DOHH2 (cell line): ENCODE results near the gene S100A8.

Experiments
- H3F3A ChIP-seq: fragments of 200-600 bp; sonication (generic), shearing (Covaris generic); 2 replicates; pipeline ENCODE4 v1.6.0; 2016; ENCODE audit warnings: antibody characterized with exemption, mild to moderate bottlenecking; ENCODE audit not compliant: control insufficient read depth, insufficient read depth
- H3K27ac ChIP-seq: fragments of 200-600 bp; sonication (generic); 2 replicates; pipeline ENCODE4 v1.5.1; 2014; ENCODE audit warnings: low read depth, mild to moderate bottlenecking, low read length, moderate library complexity
- H3K27me3 ChIP-seq: fragments of 200-600 bp; sonication (generic); 2 replicates; pipeline ENCODE4 v1.6.1; 2014; ENCODE audit warnings: mild to moderate bottlenecking, low read length, mixed read lengths; ENCODE audit not compliant: control insufficient read depth
- H3K36me3 ChIP-seq: fragments of 200-600 bp; sonication (generic); 2 replicates; pipeline ENCODE4 v1.6.1; 2014; ENCODE audit warnings: mild to moderate bottlenecking, low read length, moderate library complexity, mixed read lengths; ENCODE audit not compliant: control insufficient read depth
- H3K4me1 ChIP-seq: fragments of 200-600 bp; sonication (generic); 2 replicates; pipeline ENCODE4 v1.6.1; 2014; ENCODE audit warnings: mild to moderate bottlenecking, low read length, mixed read lengths; ENCODE audit not compliant: control insufficient read depth
- H3K4me2 ChIP-seq: fragments of 200-600 bp; sonication (generic); 2 replicates; pipeline ENCODE4 v1.6.0; 2014; ENCODE audit warnings: mild to moderate bottlenecking, low read length, moderate library complexity
- H3K4me3 ChIP-seq: fragments of 200-600 bp; sonication (generic); 2 replicates; pipeline ENCODE4 v1.5.1; 2014; ENCODE audit warnings: mild to moderate bottlenecking, low read length, mixed read lengths
- H3K79me2 ChIP-seq: fragments of 200-600 bp; sonication (generic); 2 replicates; pipeline ENCODE4 v1.6.1; 2014; ENCODE audit warnings: mild to moderate bottlenecking, low read length, mixed read lengths; ENCODE audit not compliant: control insufficient read depth
- H3K9me2 ChIP-seq: fragments of 200-600 bp; sonication (generic); replicated peaks from 2 replicates; pipeline ENCODE4 v1.6.1; 2014; ENCODE audit warnings: mild to moderate bottlenecking, low read length, mixed read lengths; ENCODE audit not compliant: control insufficient read depth
- H3K9me3 ChIP-seq: fragments of 200-600 bp; sonication (generic); 2 replicates; pipeline ENCODE4 v1.6.1; 2014; ENCODE audit warnings: antibody characterized with exemption, low read length, mixed read lengths; ENCODE audit not compliant: control insufficient read depth, insufficient read depth
- H4K20me1 ChIP-seq: fragments of 200-600 bp; sonication (generic); 2 replicates; pipeline ENCODE4 v1.6.0; 2014; ENCODE audit warnings: low read depth, mild to moderate bottlenecking, antibody characterized with exemption, low read length, moderate library complexity; ENCODE audit not compliant: control insufficient read depth, insufficient read depth
- EZH2phosphoT487 ChIP-seq: fragments of 200-600 bp; sonication (generic); IDR thresholded peaks from 2 replicates; pipeline ENCODE4 v1.6.1; 2017; ENCODE audit warnings: borderline replicate concordance, mild to moderate bottlenecking, antibody characterized with exemption, low read length, moderate library complexity, mixed read lengths
- TF ChIP-seq, protein P1 (sequence below): fragments of 200-600 bp; sonication (generic); IDR thresholded peaks from one replicate; pipeline ENCODE4 v1.5.1; 2014; ENCODE audit warnings: antibody characterized with exemption, mild to moderate bottlenecking, low read depth, low read length; ENCODE audit not compliant: poor library complexity, severe bottlenecking

Gene S100A8

DNA sequence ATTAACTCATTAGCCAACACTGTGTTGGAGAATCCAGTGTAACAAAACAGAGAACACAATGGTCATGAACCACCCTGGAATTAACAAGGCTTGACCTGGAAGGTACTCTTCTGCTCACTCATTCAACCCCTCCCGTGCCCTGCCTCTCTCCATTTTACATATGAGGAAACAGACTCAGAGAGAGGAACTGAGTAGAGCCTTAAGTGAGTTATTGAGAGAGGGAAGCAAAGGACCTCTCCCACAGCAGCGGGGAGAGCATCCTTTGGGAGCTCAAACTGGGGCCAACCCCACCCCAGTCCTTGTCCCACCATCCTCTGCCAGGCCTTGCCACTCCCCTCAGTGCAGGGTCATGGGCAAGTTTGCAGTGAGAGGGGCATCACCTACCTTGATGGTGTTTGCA is 16.8 kb downstream of the S100A8 start:
- no peaks in the 10 kb centered on the region for H3K36me3 ChIP-seq
- no peak for TF ChIP-seq EZH2phosphoT487
- TF ChIP-seq, protein P1, sequence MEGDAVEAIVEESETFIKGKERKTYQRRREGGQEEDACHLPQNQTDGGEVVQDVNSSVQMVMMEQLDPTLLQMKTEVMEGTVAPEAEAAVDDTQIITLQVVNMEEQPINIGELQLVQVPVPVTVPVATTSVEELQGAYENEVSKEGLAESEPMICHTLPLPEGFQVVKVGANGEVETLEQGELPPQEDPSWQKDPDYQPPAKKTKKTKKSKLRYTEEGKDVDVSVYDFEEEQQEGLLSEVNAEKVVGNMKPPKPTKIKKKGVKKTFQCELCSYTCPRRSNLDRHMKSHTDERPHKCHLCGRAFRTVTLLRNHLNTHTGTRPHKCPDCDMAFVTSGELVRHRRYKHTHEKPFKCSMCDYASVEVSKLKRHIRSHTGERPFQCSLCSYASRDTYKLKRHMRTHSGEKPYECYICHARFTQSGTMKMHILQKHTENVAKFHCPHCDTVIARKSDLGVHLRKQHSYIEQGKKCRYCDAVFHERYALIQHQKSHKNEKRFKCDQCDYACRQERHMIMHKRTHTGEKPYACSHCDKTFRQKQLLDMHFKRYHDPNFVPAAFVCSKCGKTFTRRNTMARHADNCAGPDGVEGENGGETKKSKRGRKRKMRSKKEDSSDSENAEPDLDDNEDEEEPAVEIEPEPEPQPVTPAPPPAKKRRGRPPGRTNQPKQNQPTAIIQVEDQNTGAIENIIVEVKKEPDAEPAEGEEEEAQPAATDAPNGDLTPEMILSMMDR = no peak
- H3K4me1 ChIP-seq = no peaks in the 10 kb centered on the region
- no peak overlapping the region for H3K4me2 ChIP-seq
- H4K20me1 ChIP-seq = no peaks in the 10 kb centered on the region
- no peak overlapping the region for H3K27ac ChIP-seq
- H3K9me3 ChIP-seq = no peaks in the 10 kb centered on the region
- no peaks in the 10 kb centered on the region for H3F3A ChIP-seq
- H3K4me3 ChIP-seq = no peak overlapping the region
- peaks cover 4% of the 10 kb centered on the region; the same call in 1 of the 2 replicates for H3K27me3 ChIP-seq
- H3K9me2 ChIP-seq = no peaks in the 10 kb centered on the region
- no peaks in the 10 kb centered on the region for H3K79me2 ChIP-seq

- Histone ChIP-seq H3K4me1 (no peaks in the 10 kb centered on the region), H3K9me2 (no peaks in the 10 kb centered on the region), H3K36me3 (no peaks in the 10 kb centered on the region), H4K20me1 (no peaks in the 10 kb centered on the region), H3K27me3 (peaks cover 4% of the 10 kb centered on the region; the same call in 1 of the 2 replicates), H3K9me3 (no peaks in the 10 kb centered on the region), H3K27ac (no peak overlapping the region), H3F3A (no peaks in the 10 kb centered on the region), H3K4me2 (no peak overlapping the region), H3K79me2 (no peaks in the 10 kb centered on the region), H3K4me3 (no peak overlapping the region)
- TF ChIP-seq, protein P1 = no peak
- no peak for TF ChIP-seq EZH2phosphoT487
Observed at GRCh38 chr1:153372571-153372970, 18.3 kb downstream of the S100A8 start.

DNA sequence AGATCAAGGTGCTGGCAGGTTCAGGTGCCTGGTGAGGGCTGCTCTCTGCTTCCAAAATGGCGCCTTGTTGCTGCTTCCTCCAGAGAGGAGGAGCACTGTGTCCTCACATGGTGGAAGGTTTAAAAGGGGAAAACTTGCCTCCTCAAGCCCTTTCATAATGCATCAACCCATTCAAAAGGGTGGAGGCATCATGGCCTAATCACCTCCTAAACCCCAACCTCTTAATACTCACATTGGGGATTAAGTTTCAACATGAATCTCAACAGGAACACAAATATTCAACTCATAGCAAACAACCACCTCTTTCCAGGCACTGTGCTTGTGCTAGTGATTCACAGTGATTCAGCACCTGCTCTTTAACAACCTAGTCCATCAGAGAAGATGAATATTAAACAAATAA is 19.6 kb downstream of the S100A8 start:
- no peak overlapping the region for H3K27ac ChIP-seq
- H3K27me3 ChIP-seq = peaks cover 7% of the 10 kb centered on the region
- H3K9me3 ChIP-seq = no peaks in the 10 kb centered on the region
- no peaks in the 10 kb centered on the region for H3K79me2 ChIP-seq
- TF ChIP-seq EZH2phosphoT487 = no peak
- TF ChIP-seq, protein P1 = no peak
- H3K4me3 ChIP-seq = no peak overlapping the region
- no peaks in the 10 kb centered on the region for H4K20me1 ChIP-seq
- no peaks in the 10 kb centered on the region for H3K4me1 ChIP-seq
- H3K4me2 ChIP-seq = no peak overlapping the region
- no peaks in the 10 kb centered on the region for H3K36me3 ChIP-seq
- no peaks in the 10 kb centered on the region for H3F3A ChIP-seq
- no peaks in the 10 kb centered on the region for H3K9me2 ChIP-seq

- H3K27me3 ChIP-seq = peaks cover 11% of the 10 kb centered on the region
- no peaks in the 10 kb centered on the region for H3F3A ChIP-seq
- no peaks in the 10 kb centered on the region for H3K36me3 ChIP-seq
- no peak overlapping the region for H3K4me2 ChIP-seq
- no peak for TF ChIP-seq EZH2phosphoT487
- TF ChIP-seq, protein P1 = no peak
- no peak overlapping the region for H3K27ac ChIP-seq
- H3K4me3 ChIP-seq = no peak overlapping the region
- no peaks in the 10 kb centered on the region for H3K79me2 ChIP-seq
- H4K20me1 ChIP-seq = no peaks in the 10 kb centered on the region
- H3K9me2 ChIP-seq = no peaks in the 10 kb centered on the region
- H3K4me1 ChIP-seq = no peaks in the 10 kb centered on the region
- no peaks in the 10 kb centered on the region for H3K9me3 ChIP-seq
Observed at GRCh38 chr1:153370146-153370545, 20.7 kb downstream of the S100A8 start.
